ENCODE measurements around the gene IL4R.

The IL4R gene

DNA sequence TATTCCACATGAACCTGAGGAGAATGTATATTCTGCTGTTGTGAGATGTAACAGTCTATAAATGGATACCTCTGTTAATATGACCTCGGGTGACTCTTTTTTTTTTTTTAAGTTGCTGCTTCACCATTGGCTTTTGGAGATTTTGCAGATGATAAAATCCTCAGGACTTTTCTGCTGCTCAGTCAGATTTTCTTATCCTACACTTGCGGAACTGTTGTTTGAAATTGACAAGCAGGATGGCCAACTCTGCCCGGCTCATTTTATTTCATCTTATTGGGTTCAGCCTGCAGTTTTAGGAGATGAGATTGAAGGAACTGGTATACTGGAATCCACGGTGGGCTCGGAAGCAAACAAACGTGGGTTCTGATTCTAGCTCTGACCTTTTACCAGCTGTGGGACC, 19.3 kb downstream of the IL4R start:
- no peak for DNase-seq

DNA sequence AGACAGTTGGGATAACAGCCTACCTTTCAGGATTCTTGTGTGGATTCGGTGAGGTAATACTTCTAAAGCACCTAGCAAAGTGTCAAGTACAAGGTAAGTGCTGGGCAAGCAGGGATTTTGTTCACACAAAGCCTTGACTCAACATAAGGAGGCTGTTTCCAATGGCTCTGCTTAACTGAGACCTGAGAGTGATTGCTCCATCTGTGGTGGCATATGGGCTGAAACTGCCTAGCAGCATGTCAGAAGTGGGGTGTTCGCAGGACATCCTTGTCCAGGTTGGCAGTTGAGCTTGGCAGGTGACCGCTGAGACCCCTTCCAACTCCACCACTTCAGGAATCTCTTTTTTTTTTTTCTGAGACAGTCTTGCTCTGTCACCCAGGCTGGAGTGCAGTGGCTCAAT, 19.8 kb downstream of the IL4R start:
- DNase-seq: no peak

DNA sequence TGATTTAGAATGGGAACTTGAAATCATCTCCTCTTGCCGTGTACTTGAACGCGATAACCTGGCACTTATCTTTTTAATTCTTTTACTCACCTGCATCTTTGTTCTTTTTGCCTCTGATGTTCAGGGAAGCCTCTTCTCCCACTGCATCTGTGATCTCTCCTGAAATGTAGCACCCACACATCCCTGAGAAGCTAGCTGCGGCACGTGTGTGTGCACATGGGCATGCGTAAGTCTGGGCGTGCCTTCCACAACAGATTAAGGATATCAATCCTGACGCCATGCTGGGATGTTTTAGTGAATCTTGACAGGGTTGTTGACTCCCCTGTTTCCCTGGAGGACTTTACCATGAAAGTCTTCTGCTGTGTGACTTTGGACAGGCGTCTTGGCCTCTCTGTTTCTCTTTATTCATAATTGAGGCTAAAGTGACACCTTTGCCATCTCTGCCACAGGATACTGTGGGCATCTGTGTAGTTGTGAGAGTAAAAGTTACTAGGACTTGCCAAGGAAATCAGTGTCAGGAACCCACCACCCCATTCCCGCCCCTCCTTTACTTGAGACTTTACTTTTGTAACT, 20.5 kb downstream of the IL4R start:
- no peak for DNase-seq

DNA sequence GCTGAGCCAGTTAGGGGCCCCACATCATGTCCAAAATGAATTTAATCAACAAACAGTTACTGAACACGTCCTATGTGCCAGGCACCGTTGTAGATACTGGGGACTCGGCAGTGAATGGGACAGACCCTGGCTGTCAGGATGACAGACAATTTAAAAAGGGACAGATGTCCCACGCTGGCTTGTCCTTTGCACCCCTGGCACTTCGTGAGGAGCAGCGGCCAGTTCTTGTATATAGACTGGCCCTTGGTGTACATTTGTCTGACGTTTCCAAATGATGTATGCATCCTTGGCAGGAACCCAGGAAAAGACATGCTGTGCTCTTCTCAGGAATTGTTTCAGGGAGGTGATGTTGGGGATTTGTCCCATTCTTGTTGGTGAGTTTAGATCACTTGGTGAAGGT, 21.1 kb downstream of the IL4R start:
- no peak for DNase-seq

DNA sequence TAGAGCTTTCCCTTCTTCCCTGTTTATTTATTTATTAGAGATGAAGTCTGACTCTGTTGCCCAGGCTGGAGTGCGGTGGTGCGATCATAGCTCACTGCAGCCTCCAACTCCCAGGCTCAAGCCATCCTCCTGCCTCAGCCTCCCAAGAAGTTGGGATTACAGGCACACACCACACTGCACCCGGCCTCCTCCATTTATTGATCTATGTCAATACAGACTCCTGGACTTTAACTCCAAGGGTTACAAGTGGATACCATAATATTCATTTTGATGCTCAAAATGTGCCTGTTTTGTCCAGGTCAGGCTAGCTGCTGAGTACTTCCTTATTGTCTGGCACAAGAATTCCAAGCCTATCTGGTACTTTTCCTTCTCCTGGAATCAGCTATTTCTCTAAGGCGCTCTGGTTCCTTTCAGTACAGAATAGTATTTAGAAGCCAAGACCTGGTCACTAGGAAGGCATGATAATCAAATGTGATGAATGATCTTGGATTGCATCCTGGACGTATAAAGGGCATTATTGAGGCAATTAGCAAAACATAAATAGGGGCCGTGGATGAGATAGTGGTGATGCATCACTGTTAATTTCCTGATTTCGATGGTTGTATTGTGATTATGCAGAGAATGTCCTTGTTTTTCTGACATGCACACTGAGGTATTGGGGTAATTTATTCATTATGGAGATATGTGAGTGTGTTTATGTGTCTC, 21.7 kb downstream of the IL4R start:
- no peak for DNase-seq

DNA sequence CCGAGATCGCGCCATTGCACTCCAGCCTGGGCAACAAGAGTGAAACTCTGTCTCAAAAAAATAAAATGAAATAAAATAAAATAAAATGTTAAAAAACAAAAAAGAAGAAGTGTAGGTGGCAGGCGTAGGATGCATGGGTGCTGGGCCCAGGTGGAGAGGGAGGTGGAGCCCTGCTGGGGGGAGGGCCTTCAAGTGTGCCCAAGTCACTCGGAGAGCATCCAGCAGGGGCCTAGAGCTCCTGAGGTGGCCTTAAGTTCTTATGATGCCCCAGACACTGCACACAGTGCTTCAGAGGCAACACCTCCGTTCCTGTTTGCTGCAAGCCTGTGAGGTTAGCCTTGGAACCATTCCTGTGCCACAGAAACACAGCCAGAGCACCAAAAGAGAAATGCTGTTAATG, 23.2 kb downstream of the IL4R start:
- DNase-seq: no peak

DNA sequence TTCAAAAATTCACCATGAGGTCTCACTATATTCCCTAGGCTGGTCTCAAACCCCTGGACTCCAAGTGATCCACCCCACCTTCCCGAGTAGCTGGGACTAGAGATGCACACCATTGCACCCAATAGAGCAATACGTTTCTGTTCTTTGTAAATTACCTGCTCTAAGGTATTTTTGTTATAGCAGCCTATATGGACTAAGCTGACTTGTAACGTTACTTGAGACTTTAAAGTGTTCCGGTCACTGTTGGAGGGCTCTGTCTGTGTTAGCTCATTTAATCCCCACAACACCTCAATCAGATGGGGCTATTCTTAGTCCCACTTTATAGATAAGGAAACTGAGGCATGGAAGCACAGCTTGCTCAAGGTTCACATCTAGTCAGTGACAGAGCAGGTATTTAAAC, 25.4 kb downstream of the IL4R start:
- no peak for DNase-seq

DNA sequence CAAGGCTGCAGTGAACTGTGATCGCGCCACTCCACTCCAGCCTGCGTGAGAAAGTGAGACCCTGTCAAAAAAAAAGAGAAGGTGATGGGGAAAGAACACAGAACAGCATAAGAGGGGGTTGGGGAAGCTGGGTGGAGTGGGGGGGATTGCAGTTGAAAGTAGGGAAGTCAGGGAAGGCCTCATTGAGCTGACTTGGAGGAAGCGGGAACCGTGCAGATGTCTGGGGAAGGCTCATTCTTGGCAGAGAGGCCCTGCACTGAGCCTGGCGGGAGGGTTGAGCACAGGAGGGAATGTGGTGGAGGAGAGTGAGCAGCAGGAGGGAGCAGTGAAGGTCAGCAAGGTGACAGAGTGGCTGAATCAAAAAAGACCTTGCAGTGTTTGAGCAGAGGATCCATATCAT, 26.9 kb downstream of the IL4R start:
- DNase-seq: peak in 1 of 2 experiments; percentile 5

DNA sequence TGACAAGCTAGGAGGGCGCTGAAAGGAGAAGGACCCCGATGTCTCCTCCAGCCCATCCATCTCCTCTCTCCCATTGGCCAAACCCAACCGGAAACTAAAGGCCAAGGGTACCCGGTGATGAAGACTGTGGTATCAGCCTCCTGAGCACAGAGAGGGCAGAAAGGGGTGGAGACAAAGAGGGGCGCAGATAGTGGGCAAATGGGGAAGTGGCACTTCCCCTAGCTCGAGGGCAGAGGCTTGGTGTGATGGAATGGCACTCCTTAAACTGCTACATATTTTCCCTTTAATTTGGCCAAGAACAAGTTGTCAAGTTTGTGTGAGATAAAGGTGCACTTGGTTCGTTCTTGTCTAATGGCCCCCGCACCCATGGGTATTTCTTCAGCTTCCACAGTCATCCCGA, 27.8 kb downstream of the IL4R start:
- DNase-seq: no peak

DNA sequence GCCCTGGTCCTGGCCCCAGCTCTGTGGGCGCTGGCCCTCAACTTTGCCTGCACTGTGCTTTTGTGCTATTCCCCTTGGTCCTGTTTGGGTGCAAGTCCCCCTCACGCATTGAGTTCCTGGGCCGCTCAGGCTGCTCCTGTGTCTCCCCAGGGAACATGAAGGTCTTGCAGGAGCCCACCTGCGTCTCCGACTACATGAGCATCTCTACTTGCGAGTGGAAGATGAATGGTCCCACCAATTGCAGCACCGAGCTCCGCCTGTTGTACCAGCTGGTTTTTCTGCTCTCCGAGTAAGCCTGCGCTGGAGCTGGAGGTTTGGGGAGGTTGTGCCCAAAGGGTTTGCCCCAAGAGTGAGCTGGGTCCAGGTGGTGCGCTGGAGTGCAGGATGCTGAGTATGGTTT, 28.2 kb downstream of the IL4R start:
- no peak for DNase-seq

DNA sequence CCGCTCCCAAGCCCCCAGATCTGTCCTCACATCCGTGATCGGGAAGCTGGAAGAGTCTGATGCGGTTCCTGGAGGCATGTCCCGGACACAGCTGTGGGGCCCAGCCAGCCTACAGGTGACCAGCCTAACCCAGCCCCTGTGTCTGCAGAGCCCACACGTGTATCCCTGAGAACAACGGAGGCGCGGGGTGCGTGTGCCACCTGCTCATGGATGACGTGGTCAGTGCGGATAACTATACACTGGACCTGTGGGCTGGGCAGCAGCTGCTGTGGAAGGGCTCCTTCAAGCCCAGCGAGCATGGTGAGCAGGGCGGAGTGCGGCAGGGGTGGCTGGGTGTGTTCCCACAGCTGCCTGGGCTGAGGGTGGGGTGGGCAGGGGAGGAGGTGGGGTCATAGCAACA, 30.9 kb downstream of the IL4R start:
- DNase-seq: no peak

DNA sequence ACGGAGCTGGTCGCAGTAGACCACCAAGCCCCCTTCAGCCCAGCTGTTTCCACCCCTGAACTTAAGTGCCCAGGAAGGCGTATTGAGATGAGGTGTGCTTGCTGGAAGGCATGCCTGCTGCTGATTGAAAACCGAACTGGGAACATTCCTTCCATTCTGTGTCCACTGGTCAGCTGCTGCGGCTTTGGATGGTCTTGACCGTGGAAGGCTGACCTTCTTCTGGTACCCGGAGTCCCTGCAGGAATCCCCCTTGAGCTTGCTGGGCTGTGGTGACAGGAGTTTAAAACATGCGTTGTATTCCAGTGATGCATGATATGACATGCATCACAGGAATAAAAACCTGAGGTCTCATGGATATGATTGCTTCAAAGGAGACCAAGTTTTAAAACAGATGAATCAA, 31.4 kb downstream of the IL4R start:
- DNase-seq: no peak

DNA sequence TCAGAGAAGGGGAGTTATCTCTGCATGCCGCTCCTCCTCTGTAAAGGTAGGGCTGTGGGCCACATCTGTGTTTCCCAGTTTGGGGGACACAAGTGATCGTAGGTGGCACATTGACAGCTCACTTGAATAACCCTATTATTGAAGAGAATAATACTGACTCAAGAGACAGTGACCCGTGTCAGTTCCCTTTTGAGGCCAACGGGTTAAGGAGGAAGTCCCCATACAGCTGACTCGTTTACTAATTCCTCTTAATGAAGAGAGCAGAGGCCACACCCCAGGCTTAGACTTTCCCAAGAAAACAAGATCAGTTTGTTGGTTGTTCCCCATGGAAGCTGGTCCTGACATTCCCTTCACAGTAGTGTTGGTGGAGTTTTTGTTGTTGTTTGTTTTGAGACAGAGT, 33.0 kb downstream of the IL4R start:
- DNase-seq: peak; percentile 31 to 32

DNA sequence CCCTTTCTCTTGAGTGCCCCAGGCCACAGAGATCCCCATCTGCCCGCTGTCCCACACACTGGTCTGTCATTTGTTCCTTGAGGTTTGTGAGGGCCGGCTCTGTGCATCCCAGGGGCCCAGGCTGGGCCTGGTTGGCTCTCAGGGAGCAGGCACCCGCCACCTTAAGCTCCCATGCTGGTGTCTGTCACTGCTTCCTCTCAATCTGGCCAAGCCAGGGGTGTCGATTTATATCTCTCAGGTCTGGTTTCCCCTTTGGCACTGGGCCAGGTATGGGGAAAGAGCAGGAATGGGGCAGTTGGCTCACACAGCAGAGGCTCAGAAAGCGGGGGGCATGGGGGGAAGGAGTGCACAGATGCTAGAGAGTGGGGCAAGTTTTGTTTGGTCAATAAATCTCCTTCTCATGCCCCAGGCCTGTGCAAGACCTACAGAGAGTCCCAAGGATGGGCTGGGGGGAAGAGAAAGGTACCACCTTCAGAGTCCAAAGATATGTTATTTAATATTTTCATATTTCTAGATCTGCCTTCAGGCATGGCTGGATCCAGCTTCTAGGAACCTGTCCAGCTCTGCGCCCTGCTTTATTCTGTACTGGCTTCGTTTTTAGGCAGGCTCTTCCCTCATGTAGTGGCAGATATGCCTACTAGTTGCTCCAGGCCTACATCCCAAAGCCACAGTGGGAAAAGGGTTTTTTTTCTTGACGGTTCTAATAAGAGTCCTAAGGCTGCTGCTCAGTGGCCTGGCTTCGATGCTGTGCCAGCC, 34.3 kb downstream of the IL4R start:
- peak in 1 of 2 experiments; percentile 1 for DNase-seq

DNA sequence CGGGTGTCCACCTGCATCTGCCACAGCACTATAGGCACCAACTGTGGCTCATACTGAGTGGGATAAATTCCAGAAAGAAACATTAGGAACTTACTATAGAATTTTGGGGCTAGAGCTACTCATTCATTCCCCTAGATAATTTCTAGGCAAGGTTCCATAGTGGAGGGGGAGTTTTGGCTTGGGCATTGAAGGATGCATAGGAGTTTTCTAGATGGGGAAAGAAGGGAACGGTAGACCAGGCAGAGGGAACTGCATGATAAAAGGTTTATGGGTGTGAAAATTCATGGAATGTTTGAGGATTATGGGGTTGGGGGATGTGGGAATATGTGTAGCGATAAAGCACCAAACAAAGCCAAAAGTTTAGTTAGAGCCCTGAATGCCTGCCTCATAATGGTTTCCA, 35.5 kb downstream of the IL4R start:
- no peak for DNase-seq

DNA sequence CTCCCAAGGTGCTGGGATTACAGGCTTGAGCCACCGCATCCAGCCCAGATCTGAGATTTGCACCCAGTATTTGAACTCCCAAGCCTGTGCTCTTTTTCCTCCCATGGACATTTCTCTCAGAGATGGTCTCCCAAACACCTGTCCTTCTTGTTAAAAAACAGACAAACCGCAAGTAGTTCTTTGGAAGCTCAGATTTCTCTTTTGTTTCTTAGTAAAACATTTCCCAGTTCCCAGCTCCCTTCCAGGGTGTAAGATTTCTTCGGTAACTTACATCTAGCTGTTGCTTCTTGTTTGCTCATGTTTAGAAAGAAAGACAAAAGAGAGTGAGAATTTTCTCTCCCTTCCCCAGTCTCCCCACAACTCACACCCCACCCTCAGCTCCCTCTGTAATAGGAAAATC, 36.2 kb downstream of the IL4R start:
- no peak for DNase-seq

DNA sequence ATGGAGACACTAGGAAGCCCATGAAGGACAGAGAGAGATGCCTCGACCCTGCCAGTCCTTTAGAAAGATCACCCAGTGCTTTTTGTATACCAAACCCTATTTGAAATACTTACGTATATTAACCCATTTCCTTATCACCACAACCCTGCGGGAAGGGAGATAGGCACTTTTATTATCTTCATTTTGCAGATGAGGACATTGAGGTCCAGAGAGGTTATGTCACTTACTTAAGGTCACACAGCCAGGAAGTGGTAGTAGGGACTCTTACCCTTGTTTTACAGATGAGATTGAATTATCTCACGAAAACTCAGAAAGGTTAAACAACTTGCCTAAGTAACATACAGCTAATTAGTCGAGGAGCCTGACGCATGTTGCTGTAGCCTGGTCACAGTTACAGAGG, 38.2 kb downstream of the IL4R start:
- DNase-seq: no peak

DNA sequence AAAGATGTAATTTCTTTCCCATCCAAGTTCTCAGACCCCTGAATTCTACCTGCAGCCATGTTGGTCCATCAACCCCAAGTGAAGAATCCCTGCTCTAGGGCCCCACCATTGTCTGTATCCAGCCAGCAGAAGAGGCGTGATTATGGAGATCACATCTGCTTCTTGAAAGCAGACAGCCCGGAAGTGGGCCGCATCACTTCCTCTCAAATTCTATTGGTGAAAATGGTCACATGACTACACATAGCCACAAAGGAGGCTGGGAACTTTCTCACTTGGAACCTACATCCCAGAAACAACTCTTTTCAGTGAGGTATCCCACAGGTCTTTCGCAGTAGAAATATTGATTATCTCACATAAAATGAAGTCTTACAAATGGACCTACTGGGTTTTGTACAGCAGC, 40.1 kb downstream of the IL4R start:
- DNase-seq: no peak

DNA sequence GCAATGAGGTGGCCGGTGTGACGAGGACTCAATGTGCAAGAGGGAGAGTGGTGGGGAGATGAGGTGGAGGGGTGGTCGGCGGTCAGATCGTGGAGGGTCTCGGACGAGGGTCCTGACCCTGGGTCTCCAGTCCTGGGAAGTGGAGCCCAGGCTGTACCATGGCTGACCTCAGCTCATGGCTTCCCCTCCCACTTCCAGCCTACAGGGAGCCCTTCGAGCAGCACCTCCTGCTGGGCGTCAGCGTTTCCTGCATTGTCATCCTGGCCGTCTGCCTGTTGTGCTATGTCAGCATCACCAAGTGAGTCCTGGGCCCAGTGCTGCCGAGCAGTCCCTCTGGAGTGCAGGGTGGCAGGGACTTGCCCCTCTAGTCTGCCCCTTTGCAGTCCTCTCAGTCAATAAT, 41.8 kb downstream of the IL4R start:
- peak in 1 of 2 experiments; percentile 7 for DNase-seq

DNA sequence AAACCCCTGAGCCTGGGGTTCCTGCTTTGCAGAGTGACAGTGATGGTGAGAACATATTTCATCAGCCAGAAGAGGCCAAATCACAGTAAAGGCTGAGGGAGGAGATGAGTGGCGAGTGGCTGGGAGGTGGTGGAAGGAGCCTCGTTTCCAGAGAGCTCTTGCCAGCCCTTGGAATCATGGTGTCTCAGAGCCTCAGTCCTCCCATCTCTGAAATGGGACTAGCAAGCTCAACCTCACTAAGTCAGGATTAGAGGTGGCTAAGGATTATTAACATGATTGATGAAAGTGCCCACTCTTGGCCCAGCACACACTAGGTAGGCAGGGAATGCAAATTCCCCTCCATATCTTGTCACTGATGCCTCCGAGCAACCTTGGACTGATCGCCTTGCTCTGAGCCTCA, 43.0 kb downstream of the IL4R start:
- no peak for DNase-seq

DNA sequence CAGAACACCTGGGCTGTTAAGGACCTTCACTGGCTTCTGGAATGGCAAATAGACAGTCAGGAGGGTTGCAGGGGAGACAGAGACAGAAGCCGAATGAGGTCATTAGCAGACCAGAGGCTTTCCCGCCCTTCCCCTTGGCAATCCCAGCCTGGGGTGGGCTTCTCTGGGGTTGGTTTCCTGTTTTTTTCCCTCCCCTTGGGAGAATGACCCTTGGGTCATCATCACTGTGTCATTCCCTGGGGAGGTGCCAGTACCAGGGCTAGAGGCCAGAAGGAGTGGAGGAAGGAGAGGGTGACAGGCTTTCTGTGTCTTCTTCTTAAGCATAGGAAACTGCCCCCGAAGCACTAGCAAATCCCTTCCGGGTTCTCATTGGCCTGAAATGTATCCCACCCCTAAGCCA, 45.3 kb downstream of the IL4R start:
- DNase-seq: no peak

DNA sequence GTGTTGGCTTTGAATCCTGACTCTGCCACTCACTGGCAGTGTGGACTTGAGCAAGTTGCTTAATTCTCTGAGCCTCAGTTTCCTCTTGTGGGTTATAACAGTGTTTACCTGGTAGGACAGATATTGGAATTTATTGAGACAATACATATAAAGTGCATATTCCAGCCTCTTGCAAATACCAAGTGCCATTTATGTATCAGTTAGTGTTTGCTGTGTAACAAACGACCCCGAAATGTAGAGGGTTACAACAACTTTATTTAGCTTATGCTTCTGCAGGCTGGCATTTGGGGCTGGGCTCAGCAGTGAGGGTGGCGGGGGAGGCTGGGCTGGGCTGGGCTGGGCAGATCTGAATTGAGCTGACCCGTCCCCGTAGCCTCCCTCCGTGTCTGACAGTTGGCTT, 45.8 kb downstream of the IL4R start:
- DNase-seq: no peak

DNA sequence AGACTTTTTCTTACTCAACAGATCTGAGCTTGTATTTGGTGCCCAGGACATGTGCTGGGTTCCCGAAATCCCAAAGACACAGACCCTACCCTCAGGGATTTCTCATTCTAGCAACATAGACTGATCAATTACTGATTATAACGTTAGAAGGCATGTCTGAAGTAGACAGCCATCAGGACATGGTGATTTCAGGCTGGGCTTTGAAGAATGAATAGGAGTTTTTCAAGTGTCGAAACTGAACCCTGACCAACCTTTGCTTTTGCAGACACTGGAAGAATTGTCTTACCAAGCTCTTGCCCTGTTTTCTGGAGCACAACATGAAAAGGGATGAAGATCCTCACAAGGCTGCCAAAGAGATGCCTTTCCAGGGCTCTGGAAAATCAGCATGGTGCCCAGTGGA, 48.2 kb downstream of the IL4R start:
- DNase-seq: no peak

DNA sequence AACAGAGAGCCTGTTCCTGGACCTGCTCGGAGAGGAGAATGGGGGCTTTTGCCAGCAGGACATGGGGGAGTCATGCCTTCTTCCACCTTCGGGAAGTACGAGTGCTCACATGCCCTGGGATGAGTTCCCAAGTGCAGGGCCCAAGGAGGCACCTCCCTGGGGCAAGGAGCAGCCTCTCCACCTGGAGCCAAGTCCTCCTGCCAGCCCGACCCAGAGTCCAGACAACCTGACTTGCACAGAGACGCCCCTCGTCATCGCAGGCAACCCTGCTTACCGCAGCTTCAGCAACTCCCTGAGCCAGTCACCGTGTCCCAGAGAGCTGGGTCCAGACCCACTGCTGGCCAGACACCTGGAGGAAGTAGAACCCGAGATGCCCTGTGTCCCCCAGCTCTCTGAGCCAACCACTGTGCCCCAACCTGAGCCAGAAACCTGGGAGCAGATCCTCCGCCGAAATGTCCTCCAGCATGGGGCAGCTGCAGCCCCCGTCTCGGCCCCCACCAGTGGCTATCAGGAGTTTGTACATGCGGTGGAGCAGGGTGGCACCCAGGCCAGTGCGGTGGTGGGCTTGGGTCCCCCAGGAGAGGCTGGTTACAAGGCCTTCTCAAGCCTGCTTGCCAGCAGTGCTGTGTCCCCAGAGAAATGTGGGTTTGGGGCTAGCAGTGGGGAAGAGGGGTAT, 48.9 kb downstream of the IL4R start:
- no peak for DNase-seq
